HEK293 (cell line): Measurements from ENCODE around the gene SLITRK1.

Source experiments
- CTCF ChIA-PET: fragments of 350-600 bp; formaldehyde crosslinking; extraction: SDS; loops from one replicate; lab custom pipeline; 2021; ENCODE audit warnings: antibody characterized with exemption; lab: Yijun Ruan, JAX
- POLR2A ChIA-PET: fragments of 300-600 bp; formaldehyde crosslinking; extraction: SDS; loops from one replicate; lab custom pipeline; 2020; ENCODE audit warnings: antibody characterized with exemption, inconsistent platforms; lab: Yijun Ruan, JAX
- H3K27ac ChIP-seq: fragments of 200-500 bp; sonication (Bioruptor generic); 2 replicates; pipeline ENCODE4 v1.5.1; 2014; ENCODE audit warnings: low read depth, low read length, control low read depth, inconsistent platforms; ENCODE audit errors: extremely low read depth
- H3K36me3 ChIP-seq, 2 experiments: fragments of 200-500 bp in 1 of 2; sonication (Bioruptor generic) in 1 of 2; 1 replicate in 1 of 2; 2 replicates in 1 of 2; pipeline ENCODE4 v1.5.1; 2014 to 2017; ENCODE audit warnings: inconsistent platforms in 2 of 2, low read length in 2 of 2; ENCODE audit not compliant: control insufficient read depth in 2 of 2, insufficient read depth in 1 of 2
- H3K4me1 ChIP-seq: fragments of 200-500 bp; sonication (Bioruptor generic); 2 replicates; pipeline ENCODE4 v1.5.1; 2014; ENCODE audit warnings: mild to moderate bottlenecking, low read length, inconsistent platforms; ENCODE audit not compliant: control insufficient read depth, insufficient read depth
- H3K4me3 ChIP-seq: 2 replicates; pipeline ENCODE4 v1.5.1; 2011; ENCODE audit warnings: low read depth, mild to moderate bottlenecking, control low read depth, low read length, moderate library complexity
- H3K9me3 ChIP-seq: fragments of 200-500 bp; sonication (Bioruptor generic); 2 replicates; pipeline ENCODE4 v1.5.1; 2014; ENCODE audit warnings: low read depth, low read length, inconsistent platforms; ENCODE audit not compliant: control insufficient read depth, insufficient read depth
- KLF8 ChIP-seq: fragments of 450-650 bp; formaldehyde crosslinking; IDR thresholded peaks from 2 replicates; pipeline ENCODE4 v1.5.1; 2016; ENCODE audit warnings: missing biosample characterization, missing genetic modification characterization
- MZF1 ChIP-seq: fragments of 450-650 bp; formaldehyde crosslinking; IDR thresholded peaks from 2 replicates; pipeline ENCODE4 v1.5.1; 2017; ENCODE audit warnings: missing biosample characterization, missing genetic modification characterization, borderline replicate concordance
- PRDM1 ChIP-seq: fragments of 450-650 bp; formaldehyde crosslinking; IDR thresholded peaks from 2 replicates; pipeline ENCODE4; 2016; ENCODE audit warnings: missing biosample characterization, missing genetic modification characterization
- SP2 ChIP-seq: fragments of 450-650 bp; formaldehyde crosslinking; IDR thresholded peaks from 2 replicates; pipeline ENCODE4 v1.5.1; 2016; ENCODE audit warnings: missing biosample characterization, missing genetic modification characterization
- SP3 ChIP-seq: fragments of 450-650 bp; formaldehyde crosslinking; IDR thresholded peaks from 2 replicates; pipeline ENCODE4 v1.5.1; 2016; ENCODE audit warnings: missing biosample characterization, missing genetic modification characterization
- TRIM28 ChIP-seq: IDR thresholded peaks from 2 replicates; pipeline ENCODE4 v1.6.1; 2011; ENCODE audit warnings: low read length, control low read depth, borderline replicate concordance
- YY1 ChIP-seq: fragments of 450-650 bp; formaldehyde crosslinking; IDR thresholded peaks from 2 replicates; pipeline ENCODE4 v1.5.1; 2018; ENCODE audit warnings: missing biosample characterization, missing genetic modification characterization
- YY2 ChIP-seq: fragments of 450-650 bp; formaldehyde crosslinking; IDR thresholded peaks from 2 replicates; pipeline ENCODE4 v1.5.1; 2016; ENCODE audit warnings: missing biosample characterization, missing genetic modification characterization
- ZBTB6 ChIP-seq: fragments of 450-650 bp; formaldehyde crosslinking; IDR thresholded peaks from 2 replicates; pipeline ENCODE4 v1.5.1; 2017; ENCODE audit warnings: missing biosample characterization, missing genetic modification characterization
- ZBTB7A ChIP-seq: fragments of 450-650 bp; formaldehyde crosslinking; IDR thresholded peaks from 2 replicates; pipeline ENCODE4 v1.5.1; 2016; ENCODE audit warnings: low read depth, missing biosample characterization, missing genetic modification characterization
- ZBTB8A ChIP-seq: fragments of 450-650 bp; formaldehyde crosslinking; IDR thresholded peaks from 2 replicates; pipeline ENCODE4 v1.5.1; 2016; ENCODE audit warnings: missing biosample characterization, missing genetic modification characterization
- ZNF10 ChIP-seq: fragments of 450-650 bp; formaldehyde crosslinking; IDR thresholded peaks from 2 replicates; pipeline ENCODE4 v1.5.1; 2017; ENCODE audit warnings: missing biosample characterization, missing genetic modification characterization
- ZNF121 ChIP-seq: fragments of 450-650 bp; formaldehyde crosslinking; IDR thresholded peaks from 2 replicates; pipeline ENCODE4 v1.5.1; 2016; ENCODE audit warnings: missing biosample characterization, missing genetic modification characterization
- ZNF2 ChIP-seq: fragments of 450-650 bp; formaldehyde crosslinking; IDR thresholded peaks from 2 replicates; pipeline ENCODE4 v1.5.1; 2016; ENCODE audit warnings: missing biosample characterization, missing genetic modification characterization
- ZNF211 ChIP-seq: fragments of 450-650 bp; formaldehyde crosslinking; IDR thresholded peaks from 2 replicates; pipeline ENCODE4 v1.5.1; 2016; ENCODE audit warnings: low read depth, missing biosample characterization, missing genetic modification characterization
- ZNF335 ChIP-seq: fragments of 450-650 bp; formaldehyde crosslinking; conservative IDR thresholded peaks from 2 replicates; pipeline ENCODE4 v1.5.1; 2016; ENCODE audit warnings: missing biosample characterization, missing genetic modification characterization
- ZNF341 ChIP-seq: fragments of 450-650 bp; formaldehyde crosslinking; IDR thresholded peaks from 2 replicates; pipeline ENCODE4; 2016; ENCODE audit warnings: low read depth, missing biosample characterization, missing genetic modification characterization
- ZNF423 ChIP-seq: fragments of 450-650 bp; formaldehyde crosslinking; IDR thresholded peaks from 2 replicates; pipeline ENCODE4 v1.5.1; 2016; ENCODE audit warnings: missing biosample characterization, missing genetic modification characterization
- ZNF514 ChIP-seq: fragments of 450-650 bp; formaldehyde crosslinking; IDR thresholded peaks from 2 replicates; pipeline ENCODE4 v1.5.1; 2016; ENCODE audit warnings: missing biosample characterization, missing genetic modification characterization
- ZNF549 ChIP-seq: fragments of 450-650 bp; IDR thresholded peaks from 2 replicates; pipeline ENCODE4 v1.5.1; 2018; ENCODE audit warnings: missing biosample characterization, missing genetic modification characterization, mild to moderate bottlenecking, inconsistent platforms, moderate library complexity
- ZNF555 ChIP-seq: fragments of 450-650 bp; formaldehyde crosslinking; conservative IDR thresholded peaks from 2 replicates; pipeline ENCODE4 v1.5.1; 2017; ENCODE audit warnings: missing biosample characterization, mild to moderate bottlenecking, missing genetic modification characterization, inconsistent platforms
- ZNF610 ChIP-seq: fragments of 450-650 bp; formaldehyde crosslinking; IDR thresholded peaks from 2 replicates; pipeline ENCODE4 v1.5.1; 2016; ENCODE audit warnings: missing biosample characterization, missing genetic modification characterization, borderline replicate concordance
- ZNF629 ChIP-seq: fragments of 450-650 bp; formaldehyde crosslinking; IDR thresholded peaks from 2 replicates; pipeline ENCODE4 v1.5.1; 2017; ENCODE audit warnings: missing biosample characterization, missing genetic modification characterization
- ZNF704 ChIP-seq: fragments of 450-650 bp; formaldehyde crosslinking; IDR thresholded peaks from 2 replicates; pipeline ENCODE4 v1.5.1; 2016; ENCODE audit warnings: missing biosample characterization, missing genetic modification characterization
- ZNF768 ChIP-seq: fragments of 450-650 bp; formaldehyde crosslinking; IDR thresholded peaks from 2 replicates; pipeline ENCODE4 v1.5.1; 2018; ENCODE audit warnings: missing biosample characterization, mild to moderate bottlenecking, missing genetic modification characterization
- ZNF792 ChIP-seq: fragments of 450-650 bp; formaldehyde crosslinking; IDR thresholded peaks from 2 replicates; pipeline ENCODE4 v1.5.1; 2016; ENCODE audit warnings: missing biosample characterization, missing genetic modification characterization
- ZNF837 ChIP-seq: fragments of 450-650 bp; formaldehyde crosslinking; IDR thresholded peaks from 2 replicates; pipeline ENCODE4 v1.5.1; 2016; ENCODE audit warnings: missing biosample characterization, missing genetic modification characterization
- ZSCAN30 ChIP-seq: fragments of 450-650 bp; IDR thresholded peaks from 2 replicates; pipeline ENCODE4 v1.5.1; 2018; ENCODE audit warnings: missing biosample characterization, mild to moderate bottlenecking, missing genetic modification characterization, moderate library complexity
- ZXDB ChIP-seq: fragments of 450-650 bp; formaldehyde crosslinking; IDR thresholded peaks from 2 replicates; pipeline ENCODE4 v1.5.1; 2016; ENCODE audit warnings: missing biosample characterization, missing genetic modification characterization

Gene SLITRK1

GRCh38 chr13:83914368-83914767, 32.1 kb upstream of the SLITRK1 start (continued):
- TF ChIP-seq ZNF629 (no peak), MZF1 (tag by site-specific recombination) (no peak)

DNA sequence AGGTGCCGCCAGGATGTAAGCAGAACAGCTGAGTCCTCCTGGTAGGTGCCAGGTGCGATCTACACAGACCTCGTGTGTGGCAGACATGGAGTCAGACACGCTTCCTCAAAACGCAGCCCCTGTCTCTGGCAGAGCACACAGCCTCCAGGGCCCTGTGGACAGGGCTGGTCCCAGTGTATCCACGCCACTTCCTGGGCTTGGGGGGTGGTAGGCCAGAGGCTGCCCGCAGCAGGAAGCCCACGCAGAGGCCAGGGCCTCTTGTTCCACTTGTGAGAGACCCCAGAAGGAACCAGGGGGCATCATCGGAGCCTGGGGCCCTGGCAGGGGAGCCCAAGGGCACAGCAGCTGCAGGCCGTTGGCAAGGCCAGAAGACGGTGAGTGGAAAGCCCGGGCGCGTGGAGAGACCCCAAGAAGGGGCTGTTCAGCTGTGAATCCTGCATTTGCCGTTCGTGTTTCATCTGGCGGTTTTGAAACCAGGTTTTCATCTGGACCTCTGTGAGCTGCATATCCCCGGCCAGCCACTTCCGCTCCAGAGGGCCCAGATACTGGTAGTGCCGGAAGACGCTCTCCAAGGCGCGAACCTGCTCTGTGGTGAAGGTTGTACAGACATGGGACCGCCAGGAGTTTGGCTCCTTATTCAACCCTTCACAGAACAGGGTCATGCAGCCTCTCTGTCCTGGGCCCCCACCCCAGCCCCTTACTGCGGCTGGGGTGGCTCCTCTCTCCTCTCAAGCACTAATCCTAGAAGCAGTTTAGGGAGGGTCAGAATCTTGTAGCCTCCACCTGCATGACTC, 25.1 kb upstream of the SLITRK1 start:
- TF ChIP-seq ZNF837 (no peak), ZNF423 (tag by site-specific recombination) (no peak), ZXDB (no peak), YY1 (tag by site-specific recombination) (no peak), ZNF211 (tag by site-specific recombination) (no peak), YY2 (tag by site-specific recombination) (no peak), SP3 (tag by site-specific recombination) (no peak), ZNF514 (no peak), ZNF121 (tag by site-specific recombination) (no peak)
- TF ChIP-seq, all 188 proteins: peak for 0
- Histone ChIP-seq H3K9me3 (no peaks in the 10 kb centered on the region), H3K4me3 (no peak overlapping the region), H3K36me3 (no peaks in the 10 kb centered on the region), H3K27ac (no peak overlapping the region), H3K4me1 (no peaks in the 10 kb centered on the region)
- POLR2A ChIA-PET: no interaction called here
- CTCF ChIA-PET: no interaction called here

GRCh38 chr13:83906240-83906820, 24.1 kb upstream of the SLITRK1 start:
- TF ChIP-seq SP2 (tag by site-specific recombination) (no peak), ZNF610 (tag by site-specific recombination) (no peak), ZNF549 (tag by site-specific recombination) (no peak), ZNF341 (tag by site-specific recombination) (no peak), ZNF792 (tag by site-specific recombination) (no peak), ZBTB6 (tag by site-specific recombination) (no peak), TRIM28 (no peak), ZNF768 (tag by site-specific recombination) (no peak), ZBTB8A (tag by site-specific recombination) (no peak), ZNF211 (tag by site-specific recombination) (no peak), ZNF335 (tag by site-specific recombination) (no peak), ZSCAN30 (tag by site-specific recombination) (no peak), ZBTB7A (tag by site-specific recombination) (no peak), KLF8 (no peak), ZNF704 (tag by site-specific recombination) (no peak), PRDM1 (tag by site-specific recombination) (no peak), ZNF2 (tag by site-specific recombination) (no peak), ZNF555 (tag by site-specific recombination) (no peak), ZNF423 (tag by site-specific recombination) (no peak), ZNF10 (tag by site-specific recombination) (no peak)
- ChIA-PET POLR2A (no interaction called here), CTCF (no interaction called here)
- no peak overlapping the region for H3K27ac ChIP-seq
- no peaks in the 10 kb centered on the region for H3K4me1 ChIP-seq
- H3K36me3 ChIP-seq: no peaks in the 10 kb centered on the region
- no peak overlapping the region for H3K4me3 ChIP-seq
- no peaks in the 10 kb centered on the region for H3K9me3 ChIP-seq
